Nucleus accumbens (tissue), 56 donors: ENCODE measurements around the gene OR13J1.
A peak's percentile ranks its signal among the peaks of the same experiment; 100 is the strongest.
"Not testable (repeated sequence)": the region's sequence is repeated elsewhere in the genome, so short reads cannot be mapped to it uniquely, and the experiment has no call there.

Experiments
- DNase-seq, 56 donors: peaks; one replicate each; lab custom pipeline; 2025; lab: John Stamatoyannopoulos, UW

The OR13J1 gene

GRCh38 chr9:35905051-35905781, 35.0 kb upstream of the OR13J1 start:
- no peak for DNase-seq

- no peak for DNase-seq
Measured at GRCh38 chr9:35904338-35904737, 34.1 kb upstream of the OR13J1 start.

GRCh38 chr9:35903049-35903448, 32.8 kb upstream of the OR13J1 start:
- peak in 2 of 56 donors; percentile 12 to 13 for DNase-seq

GRCh38 chr9:35899021-35899420, 28.8 kb upstream of the OR13J1 start:
- DNase-seq: no peak

- no peak for DNase-seq
Measured at GRCh38 chr9:35898337-35898736, 28.1 kb upstream of the OR13J1 start.

- not testable (repeated sequence) for DNase-seq
Measured at GRCh38 chr9:35897376-35898099, 27.3 kb upstream of the OR13J1 start.

GRCh38 chr9:35896570-35896969, 26.4 kb upstream of the OR13J1 start:
- DNase-seq: no peak

- DNase-seq: no peak
Measured at GRCh38 chr9:35892051-35892450, 21.9 kb upstream of the OR13J1 start.

- no peak for DNase-seq
Measured at GRCh38 chr9:35891646-35892045, 21.4 kb upstream of the OR13J1 start.

GRCh38 chr9:35884908-35885307, 14.7 kb upstream of the OR13J1 start:
- DNase-seq: not testable (repeated sequence)

- DNase-seq: no peak
Measured at GRCh38 chr9:35882996-35883395, 12.8 kb upstream of the OR13J1 start.

GRCh38 chr9:35882263-35882848, 12.2 kb upstream of the OR13J1 start:
- peak in 52 of 56 donors; percentile 8 to 90 (median 59) for DNase-seq

GRCh38 chr9:35872505-35872904, 2.3 kb upstream of the OR13J1 start:
- no peak for DNase-seq

- DNase-seq: no peak
Measured at GRCh38 chr9:35871545-35871944, 1.3 kb upstream of the OR13J1 start.

- no peak for DNase-seq
Measured at GRCh38 chr9:35869621-35870216, 482 bp downstream of the OR13J1 start.

- DNase-seq: no peak
Measured at GRCh38 chr9:35868933-35869332, 1.3 kb downstream of the OR13J1 start.

GRCh38 chr9:35867538-35867937, 2.7 kb downstream of the OR13J1 start:
- no peak for DNase-seq

GRCh38 chr9:35864695-35865255, 5.4 kb downstream of the OR13J1 start:
- DNase-seq: no peak

GRCh38 chr9:35863583-35863982, 6.6 kb downstream of the OR13J1 start:
- DNase-seq: no peak

- DNase-seq: no peak
Measured at GRCh38 chr9:35862328-35862727, 7.9 kb downstream of the OR13J1 start.
